GM21825 (cell line): ENCODE measurements around the gene LPCAT3.

Source experiments
- ATAC-seq: cut with Tn5 transposase; IDR thresholded peaks from one replicate; pipeline ENCODE4 v1.9.1; 2021; ENCODE audit warnings: mild to moderate bottlenecking, moderate library complexity; ENCODE audit not compliant: unreplicated experiment

The LPCAT3 gene

DNA sequence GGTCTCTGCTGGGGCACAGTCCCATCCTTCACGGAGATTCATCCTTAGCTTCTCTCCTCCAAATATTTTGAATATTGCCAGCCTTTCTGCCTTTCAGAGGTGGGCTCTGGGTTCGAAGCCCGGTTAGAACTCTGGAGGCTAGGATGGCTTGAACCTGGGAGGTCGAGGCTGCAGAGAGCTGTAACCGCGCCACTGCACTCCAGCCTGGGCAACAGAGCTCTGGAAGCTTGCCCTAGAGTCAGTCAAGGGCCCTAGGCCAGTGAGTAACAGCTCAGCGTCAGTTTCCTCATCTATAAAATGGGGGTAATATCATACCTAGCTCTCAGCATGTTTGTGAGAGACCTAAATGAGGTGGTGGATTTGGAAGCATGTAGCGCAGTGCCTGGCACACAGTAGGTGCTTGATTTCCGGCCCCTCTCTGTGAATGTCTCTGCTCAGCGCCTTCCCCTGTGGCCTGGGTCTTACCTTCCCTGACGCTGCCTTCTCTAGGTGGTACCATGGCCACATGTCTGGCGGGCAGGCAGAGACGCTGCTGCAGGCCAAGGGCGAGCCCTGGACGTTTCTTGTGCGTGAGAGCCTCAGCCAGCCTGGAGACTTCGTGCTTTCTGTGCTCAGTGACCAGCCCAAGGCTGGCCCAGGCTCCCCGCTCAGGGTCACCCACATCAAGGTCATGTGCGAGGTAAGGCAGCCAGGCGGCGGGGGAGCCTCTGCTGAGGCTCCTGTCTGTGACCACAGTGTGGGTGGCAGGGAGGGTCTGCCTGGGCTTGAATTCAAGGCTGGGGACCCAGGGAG is 63.8 kb downstream of the LPCAT3 start:
- no peak for ATAC-seq

DNA sequence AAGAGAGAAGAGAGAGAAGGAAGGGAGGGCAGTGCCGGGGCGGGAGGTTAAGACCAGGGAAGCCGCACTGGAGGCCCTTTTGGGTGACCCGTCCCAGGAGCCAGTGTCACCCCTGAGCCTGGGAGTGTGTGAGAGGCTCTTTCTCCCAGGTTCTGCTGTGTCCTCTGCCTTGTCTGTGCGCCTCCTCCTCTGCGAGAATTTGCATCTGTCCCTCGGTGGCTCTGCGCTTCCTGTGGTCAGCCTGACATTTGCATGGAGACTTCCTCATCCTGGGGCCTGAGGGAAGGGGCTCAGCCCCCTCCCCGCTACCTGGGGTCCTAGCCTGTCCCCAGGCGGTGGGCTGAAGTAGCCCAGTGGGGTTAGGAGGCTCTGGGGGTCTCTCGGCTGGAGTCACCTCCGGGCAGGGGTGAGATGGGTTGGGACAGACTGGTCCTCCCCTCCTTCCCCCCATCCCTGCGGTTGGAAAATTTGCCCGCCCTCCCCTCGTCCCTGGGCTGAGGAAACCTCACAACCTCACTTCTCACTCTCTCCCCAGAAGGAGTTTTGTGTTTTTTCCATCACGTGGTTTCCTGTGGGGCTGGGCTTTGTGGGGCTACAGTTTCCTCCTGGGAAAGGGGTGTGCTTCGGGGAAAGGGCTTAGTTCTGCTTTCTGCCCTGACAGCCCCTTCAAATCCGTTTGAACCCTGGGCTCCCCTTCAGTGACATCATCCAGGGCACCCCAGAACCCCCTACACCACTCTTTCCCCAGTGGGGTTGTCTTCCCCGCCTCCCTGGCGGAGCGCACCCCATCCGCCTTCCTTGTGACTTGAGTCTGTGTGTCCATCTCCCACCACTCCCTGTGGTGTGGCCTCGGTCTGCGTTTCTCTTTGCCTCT is 64.6 kb downstream of the LPCAT3 start:
- peak; percentile 35 for ATAC-seq

DNA sequence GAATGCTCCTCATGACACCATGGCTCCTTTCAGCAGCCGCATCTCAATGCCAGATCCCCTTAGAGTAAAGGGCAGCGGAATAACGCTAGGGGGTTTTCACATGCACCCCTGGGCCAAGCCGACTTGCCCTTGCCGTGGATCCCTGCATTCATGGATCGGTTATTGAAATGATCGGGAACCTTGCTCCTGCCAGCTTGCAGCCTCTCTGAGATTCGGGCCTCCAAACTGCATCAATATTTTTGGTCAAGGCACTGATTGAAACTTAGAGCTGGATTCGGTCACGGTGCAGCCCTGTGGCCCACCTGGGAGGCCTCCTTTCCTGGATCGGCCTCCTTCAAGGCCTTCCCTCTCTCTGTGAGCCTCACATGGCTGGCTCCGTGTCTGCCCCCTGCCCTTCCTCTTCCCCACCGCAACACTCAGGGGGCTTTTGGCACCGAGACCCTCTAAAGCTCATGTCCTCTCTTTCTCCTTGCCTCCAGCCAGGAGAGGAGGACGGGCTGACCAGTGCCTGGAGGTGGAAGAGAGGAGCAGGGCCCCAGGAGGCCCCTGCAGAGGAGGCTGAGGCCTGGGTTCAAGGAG is 65.3 kb downstream of the LPCAT3 start:
- ATAC-seq = no peak

DNA sequence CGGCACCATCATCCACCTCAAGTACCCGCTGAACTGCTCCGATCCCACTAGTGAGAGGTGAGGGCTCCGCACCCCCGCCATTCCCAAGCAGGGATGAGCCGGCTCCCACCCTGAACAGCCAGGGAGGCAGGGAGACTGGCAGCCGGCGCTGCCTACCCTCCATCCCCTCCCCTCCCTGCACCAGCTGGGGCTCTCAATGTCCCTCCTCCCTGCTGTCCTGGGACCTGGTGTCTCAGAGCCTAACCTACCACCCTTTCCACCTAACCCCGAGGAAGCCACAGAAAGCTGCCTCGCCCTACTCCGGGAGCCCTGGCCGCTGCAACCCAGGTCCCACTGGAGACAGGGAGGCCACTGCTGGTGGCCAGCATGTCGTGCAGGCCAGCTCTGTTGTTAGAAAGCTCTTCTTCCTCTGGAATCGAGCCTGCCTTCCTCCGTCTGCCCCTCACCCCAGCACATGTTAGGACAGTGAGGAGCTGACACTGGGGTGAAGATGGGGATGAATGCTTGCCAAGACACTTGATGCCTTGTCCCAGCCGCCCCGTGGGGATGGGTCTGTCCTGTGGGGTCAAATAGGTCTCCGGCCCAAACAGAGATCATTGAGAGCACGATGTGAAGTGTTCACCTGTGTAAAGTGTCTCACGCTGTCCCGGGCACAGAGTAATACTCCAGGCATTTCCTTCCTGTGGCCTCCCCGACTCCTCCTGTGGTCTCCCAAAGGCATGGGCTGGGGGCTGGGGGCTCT is 66.0 kb downstream of the LPCAT3 start:
- ATAC-seq = no peak

DNA sequence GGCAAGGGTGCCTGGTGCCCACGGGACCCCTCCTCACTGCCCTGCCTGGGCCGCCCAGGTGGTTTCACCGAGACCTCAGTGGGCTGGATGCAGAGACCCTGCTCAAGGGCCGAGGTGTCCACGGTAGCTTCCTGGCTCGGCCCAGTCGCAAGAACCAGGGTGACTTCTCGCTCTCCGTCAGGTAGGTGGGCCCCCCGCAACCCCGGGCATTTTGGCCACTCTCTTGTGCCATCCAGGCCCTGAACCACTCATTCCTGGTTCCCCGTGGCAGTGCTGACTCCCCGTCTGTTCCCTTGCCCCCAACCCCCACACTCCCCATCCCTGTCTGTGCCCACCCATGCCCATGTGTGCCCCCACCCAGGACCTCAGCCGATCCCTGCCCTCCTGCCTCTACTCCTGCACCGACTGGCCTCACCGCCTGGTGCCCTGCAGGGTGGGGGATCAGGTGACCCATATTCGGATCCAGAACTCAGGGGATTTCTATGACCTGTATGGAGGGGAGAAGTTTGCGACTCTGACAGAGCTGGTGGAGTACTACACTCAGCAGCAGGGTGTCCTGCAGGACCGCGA is 66.6 kb downstream of the LPCAT3 start:
- no peak for ATAC-seq

DNA sequence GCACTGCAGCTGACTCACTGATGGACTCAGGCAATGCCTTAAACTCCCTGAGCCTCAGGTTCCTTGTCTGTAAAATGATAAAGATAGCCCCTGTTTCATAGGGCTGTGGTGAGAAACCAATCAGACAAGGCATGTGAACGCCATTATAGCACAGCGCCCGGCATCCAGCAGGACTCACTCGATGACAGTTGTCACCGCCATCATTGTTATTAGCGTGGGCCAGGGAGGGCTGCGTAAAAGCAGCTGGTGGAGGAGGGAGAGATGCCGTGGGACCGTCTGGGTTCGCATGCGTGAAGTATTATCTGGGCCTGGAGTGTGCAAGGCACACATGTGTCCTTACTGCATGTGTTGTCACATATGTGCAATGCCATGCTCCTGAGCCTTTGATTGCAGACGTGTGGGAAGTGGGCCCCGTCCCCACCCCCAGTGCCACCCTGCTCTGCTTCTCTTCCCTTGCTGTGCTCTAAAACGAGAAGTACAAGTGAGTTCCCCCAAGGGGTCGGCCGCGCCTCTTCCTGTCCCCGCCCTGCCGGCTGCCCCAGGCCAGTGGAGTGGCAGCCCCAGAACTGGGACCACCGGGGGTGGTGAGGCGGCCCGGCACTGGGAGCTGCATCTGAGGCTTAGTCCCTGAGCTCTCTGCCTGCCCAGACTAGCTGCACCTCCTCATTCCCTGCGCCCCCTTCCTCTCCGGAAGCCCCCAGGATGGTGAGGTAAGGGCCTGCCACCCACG is 67.3 kb downstream of the LPCAT3 start, which contains the start of gene PTPN6:
TSS of gene PTPN6 (plus strand) at position 546 of the 730 bp plus-strand sequence. CDS start at position 703, 157 bp downstream.
- ATAC-seq = peak; percentile 21

DNA sequence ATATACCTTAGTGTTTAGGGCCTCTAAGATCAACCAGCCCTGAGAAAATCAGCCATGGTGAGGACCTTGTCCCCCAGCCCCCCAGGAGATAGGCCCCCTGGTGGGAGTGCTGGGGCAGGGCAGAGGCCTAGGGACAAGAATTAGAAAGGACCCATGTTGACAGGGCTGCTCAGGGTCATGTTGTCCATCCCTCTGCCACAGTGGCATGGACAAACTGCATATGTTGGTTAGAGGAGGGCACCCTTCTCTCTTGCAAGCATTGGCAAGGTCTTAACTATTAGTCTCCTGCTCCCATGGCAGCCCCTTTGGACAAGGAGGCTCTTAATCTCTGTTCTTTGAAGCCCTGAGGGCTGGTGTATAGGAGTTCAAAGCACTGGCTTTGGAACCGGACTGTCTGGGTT is 67.9 kb downstream of the LPCAT3 start:
- ATAC-seq = no peak

DNA sequence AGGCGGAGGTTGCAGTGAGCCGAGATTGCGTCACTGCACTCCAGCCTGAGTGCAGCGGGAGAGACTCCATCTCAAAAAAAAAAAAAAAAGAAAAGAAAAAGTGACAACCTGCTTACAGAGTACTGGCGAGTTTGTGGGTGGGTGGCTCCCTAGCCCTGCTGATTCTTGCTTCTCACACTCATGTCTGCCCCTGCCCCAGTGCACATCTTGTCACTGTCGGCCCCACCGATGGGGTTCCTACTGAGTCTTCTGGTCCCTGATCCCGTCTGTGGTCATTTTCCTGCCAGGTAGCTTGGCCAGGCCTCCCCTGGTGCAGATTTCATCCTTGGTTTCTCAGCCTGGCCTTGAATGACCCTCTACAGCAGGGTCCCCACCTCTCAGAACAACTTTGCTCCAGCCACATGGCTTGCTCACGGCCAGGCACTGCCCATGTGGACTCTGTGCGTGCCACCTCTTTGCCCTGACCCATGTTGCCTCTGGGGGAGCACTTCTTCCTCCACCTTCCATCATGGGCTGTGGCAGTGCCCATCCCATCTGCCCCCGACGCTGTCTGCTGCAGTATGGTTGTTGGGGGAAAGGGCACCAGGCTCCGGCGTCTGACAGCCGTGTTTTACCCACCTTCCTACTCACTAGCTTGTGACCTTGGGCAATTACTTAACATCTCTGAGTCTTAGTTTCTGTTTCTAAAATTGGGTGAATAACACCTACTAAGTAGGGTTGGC is 69.2 kb downstream of the LPCAT3 start:
- no peak for ATAC-seq

DNA sequence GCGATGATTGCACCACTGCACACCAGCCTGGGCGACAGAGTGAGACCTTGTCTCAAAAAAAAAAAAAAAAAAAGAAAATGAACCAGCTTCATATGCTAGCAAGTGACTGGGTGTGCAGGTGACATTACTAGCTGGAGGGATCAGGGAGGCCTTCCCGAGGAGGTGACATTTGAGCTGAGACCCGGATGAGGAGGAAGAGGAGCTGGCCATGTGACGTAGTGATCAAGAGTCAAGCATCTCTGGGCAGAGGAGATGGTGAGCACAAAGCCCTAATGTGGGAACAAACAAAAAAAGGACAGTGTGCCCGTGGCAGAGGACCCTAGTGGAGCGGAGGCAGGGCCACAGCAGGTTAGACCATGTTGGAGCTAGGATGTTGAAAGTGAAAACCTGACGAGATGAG is 70.7 kb downstream of the LPCAT3 start:
- ATAC-seq = no peak

DNA sequence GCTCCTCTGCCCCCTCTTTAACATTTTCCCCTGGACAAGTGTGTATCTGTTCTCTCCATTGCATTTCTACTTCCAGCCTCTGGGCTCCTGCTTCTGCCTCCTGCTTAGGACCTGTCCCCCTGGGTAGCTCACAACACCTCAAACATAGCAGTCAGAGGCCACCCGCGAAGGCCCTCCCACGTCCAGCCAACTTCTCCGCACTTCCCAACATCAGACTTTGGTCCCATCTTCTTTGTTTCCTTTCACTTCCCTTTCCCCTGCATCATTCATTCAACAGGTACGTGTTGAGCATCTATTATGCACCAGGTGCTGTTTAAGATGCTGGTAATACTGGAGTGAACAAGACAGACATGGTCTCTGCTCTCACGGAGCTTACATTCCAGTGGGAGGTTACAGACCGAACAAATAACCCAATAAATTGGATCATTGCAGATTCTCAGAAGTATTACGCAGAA is 71.3 kb downstream of the LPCAT3 start:
- ATAC-seq = no peak

DNA sequence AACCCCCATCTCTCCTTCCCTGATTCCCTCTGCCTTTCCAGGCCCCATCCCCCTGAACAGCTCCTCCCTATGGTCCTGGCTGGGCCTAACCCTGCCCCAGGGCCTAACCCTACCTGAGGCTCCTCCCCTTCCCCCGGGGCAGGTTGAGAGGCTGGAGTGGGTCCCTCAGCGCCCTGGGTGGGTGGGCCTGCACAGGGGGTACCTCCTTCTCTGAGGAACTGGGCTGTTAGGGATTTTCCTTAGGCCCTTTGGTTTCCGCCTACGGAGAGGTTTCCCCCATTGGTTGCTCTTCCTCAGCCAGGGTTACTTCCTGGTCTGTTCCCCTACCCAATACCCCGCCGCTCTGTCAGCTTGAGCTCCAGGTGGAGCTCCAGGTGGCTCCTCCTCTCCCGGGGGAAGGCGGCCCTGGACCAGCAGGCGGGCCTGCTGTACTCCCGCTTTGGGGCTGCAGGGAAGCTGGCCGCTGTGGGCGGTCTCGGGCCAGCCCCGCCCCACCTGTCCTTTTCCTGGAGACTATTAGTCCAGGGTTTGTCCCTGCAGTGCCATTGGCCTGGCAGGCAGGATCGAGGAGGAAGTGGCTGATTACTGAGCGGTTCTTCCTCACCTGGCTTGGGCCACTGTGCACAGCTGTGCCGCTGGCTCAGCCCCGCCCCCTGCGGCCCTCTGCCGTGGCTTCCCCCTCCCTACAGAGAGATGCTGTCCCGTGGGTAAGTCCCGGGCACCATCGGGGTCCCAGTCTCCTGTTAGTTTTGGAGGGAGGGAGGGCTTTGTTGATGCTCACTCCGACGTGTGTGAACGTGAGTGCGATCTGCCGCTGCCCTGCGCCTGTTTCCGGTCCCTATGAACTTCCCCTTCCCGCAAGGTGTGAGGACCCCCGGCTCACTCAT is 72.0 kb downstream of the LPCAT3 start:
- ATAC-seq = peak; percentile 19

DNA sequence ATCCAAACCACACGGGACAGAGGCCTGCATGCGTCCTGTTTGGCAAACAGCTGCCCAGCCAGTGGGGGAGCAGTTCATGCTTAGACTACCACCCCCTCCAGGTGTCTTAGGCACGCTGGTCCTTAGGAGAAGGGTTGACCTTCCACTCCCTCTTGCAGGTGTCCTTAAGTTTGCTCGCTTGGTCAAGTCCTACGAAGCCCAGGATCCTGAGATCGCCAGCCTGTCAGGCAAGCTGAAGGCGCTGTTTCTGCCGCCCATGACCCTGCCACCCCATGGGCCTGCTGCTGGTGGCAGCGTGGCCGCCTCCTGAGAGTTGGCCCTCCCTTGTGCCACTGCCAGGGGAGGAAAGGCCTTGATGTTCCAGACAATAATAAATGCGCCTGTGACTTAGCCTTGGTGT is 72.7 kb downstream of the LPCAT3 start:
- ATAC-seq = no peak

DNA sequence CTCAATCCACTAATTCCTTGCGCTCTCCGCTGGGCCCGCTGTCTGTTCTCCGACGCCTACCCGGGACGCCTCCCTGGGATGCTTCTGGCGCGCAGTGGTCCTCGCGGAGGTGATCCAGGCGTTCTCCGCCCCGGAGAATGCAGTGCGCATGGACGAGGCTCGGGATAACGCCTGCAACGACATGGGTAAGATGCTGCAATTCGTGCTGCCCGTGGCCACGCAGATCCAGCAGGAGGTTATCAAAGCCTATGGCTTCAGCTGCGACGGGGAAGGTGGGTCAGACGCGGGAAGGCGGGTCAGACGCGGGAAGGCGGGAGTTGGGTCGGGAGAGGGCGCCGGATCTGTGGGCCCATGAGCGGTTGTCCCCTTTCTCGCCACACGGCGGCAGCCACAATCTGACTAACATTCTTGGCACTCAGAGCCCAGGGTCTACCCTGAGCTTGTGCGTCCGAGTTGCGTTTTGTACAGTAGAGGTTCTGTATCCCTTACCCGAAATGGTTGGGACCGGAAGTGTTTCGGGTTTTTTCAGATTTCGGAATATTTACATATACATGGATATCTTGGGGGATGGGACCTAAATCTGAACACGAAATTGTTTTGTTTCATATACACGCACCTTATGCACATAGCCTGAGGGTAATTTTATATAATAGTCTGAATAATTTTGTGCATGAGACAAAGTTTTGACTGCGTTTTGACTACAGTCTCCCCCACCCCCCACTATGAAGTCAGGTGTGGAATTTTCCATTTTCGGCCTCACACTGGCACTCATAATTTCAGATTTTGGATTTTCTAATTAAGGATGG is 73.7 kb downstream of the LPCAT3 start:
- peak; percentile 30 for ATAC-seq

DNA sequence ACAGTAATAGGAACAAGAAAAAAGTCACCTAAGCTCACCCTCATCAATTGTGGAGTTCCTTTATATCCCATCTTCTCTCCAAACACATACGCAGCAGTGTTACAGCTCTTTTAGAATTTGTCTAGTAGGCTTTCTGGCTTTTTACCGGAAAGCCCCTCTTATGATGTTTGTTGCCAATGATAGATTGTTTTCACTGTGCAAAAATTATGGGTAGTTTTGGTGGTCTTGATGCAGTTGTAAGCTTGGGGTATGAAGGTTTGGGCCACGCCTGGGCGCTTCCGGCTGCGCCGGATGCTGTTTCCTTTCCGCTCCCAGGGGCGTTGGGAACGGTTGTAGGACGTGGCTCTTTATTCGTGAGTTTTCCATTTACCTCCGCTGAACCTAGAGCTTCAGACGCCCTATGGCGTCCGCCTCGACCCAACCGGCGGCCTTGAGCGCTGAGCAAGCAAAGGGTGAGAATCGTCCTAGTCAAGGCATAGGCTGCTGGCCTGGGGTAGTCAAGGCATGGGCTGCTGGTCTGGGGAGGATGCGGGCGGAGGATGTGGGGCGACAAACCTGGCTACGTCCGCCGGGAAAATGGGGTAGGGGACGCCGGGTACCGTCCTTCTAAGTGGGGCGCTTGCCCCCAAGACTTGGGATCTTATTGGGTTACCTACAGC is 74.4 kb downstream of the LPCAT3 start, which contains the start of the genes C12orf57 and RNU7-1:
TSS of gene C12orf57 (plus strand) at position 301 of the 659 bp plus-strand sequence. CDS start at position 401, 100 bp downstream.
TSS of gene RNU7-1 (plus strand) at position 95 of the 659 bp plus-strand sequence.
- peak; percentile 28 for ATAC-seq

DNA sequence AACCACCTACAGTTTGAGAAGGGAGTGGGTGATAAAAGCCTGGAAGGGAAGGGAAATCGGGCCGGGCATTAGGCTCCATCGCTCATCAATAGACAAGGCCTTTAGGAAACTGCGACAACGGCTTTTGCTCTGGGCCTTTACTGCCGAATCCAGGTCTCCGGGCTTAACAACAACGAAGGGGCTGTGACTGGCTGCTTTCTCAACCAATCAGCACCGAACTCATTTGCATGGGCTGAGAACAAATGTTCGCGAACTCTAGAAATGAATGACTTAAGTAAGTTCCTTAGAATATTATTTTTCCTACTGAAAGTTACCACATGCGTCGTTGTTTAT is 74.9 kb downstream of the LPCAT3 start:
- peak; percentile 31 for ATAC-seq

DNA sequence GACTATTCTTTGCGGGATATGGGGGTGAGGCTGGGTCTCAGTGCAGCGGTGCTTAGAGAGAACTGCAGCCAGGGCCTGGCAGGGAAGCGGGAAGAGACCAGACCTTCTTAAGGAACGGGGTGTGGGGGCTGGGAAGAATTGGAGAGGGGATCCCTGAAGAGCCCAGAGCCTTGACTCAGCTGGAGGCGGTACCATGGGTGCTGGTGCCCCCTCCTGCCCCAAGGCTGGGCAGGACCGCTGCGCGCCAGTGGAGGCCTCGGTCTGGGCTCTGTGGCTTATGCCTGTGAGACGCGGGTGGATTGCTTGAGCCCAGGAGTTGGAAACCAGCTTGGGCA is 76.0 kb downstream of the LPCAT3 start:
- no peak for ATAC-seq

DNA sequence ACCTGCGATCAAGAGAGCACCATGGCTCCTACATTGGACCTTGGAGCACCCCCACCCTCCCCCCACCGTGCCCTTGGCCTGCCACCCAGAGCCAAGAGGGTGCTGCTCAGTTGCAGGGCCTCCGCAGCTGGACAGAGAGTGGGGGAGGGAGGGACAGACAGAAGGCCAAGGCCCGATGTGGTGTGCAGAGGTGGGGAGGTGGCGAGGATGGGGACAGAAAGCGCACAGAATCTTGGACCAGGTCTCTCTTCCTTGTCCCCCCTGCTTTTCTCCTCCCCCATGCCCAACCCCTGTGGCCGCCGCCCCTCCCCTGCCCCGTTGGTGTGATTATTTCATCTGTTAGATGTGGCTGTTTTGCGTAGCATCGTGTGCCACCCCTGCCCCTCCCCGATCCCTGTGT is 76.5 kb downstream of the LPCAT3 start:
- no peak for ATAC-seq
